ENCODE measurements around the gene TMEM50B.

The TMEM50B gene

GRCh38 chr21:33495743-33496142, 16.0 kb upstream of the TMEM50B start:
- TF ChIP-seq CTCF (IDR thresholded peaks at IDR 0.05): no peak
- no peaks in the 10 kb centered on the region for H3K36me3 ChIP-seq
- H3K4me3 ChIP-seq: no peak overlapping the region
- H3K27ac ChIP-seq: no peak overlapping the region
- peaks cover 0 to 9% (median 2%) of the 10 kb centered on the region in 4 donors for H3K4me1 ChIP-seq
- no peak for DNase-seq
- no peaks in the 10 kb centered on the region for H3K9me3 ChIP-seq
- H3K27me3 ChIP-seq: no peaks in the 10 kb centered on the region
- intact Hi-C loops (cut with DNase I; ENCODE audit: low total_unique reads): no loop called here

- H3K27ac ChIP-seq: no peak overlapping the region
- intact Hi-C loops (cut with DNase I; ENCODE audit: low total_unique reads): no loop called here
- no peaks in the 10 kb centered on the region for H3K9me3 ChIP-seq
- H3K4me3 ChIP-seq: no peak overlapping the region
- H3K27me3 ChIP-seq: no peaks in the 10 kb centered on the region
- no peak for TF ChIP-seq CTCF (IDR thresholded peaks at IDR 0.05)
- H3K4me1 ChIP-seq: peaks cover 0 to 10% (median 2%) of the 10 kb centered on the region in 4 donors
- DNase-seq: no peak
- no peaks in the 10 kb centered on the region for H3K36me3 ChIP-seq
Measured at GRCh38 chr21:33493756-33494155, 14.0 kb upstream of the TMEM50B start.

- H3K9me3 ChIP-seq: no peaks in the 10 kb centered on the region
- H3K27ac ChIP-seq: no peak overlapping the region
- no peak for TF ChIP-seq CTCF (IDR thresholded peaks at IDR 0.05)
- H3K27me3 ChIP-seq: no peaks in the 10 kb centered on the region
- H3K4me1 ChIP-seq: peaks cover 0 to 10% (median 2%) of the 10 kb centered on the region in 4 donors
- no peak overlapping the region for H3K4me3 ChIP-seq
- intact Hi-C loops (cut with DNase I; ENCODE audit: low total_unique reads): no loop called here
- H3K36me3 ChIP-seq: no peaks in the 10 kb centered on the region
- no peak for DNase-seq
Measured at GRCh38 chr21:33492571-33492970, 12.8 kb upstream of the TMEM50B start.

GRCh38 chr21:33491373-33492102, 11.8 kb upstream of the TMEM50B start, which contains the start of gene DNAJC28:
Gene DNAJC28 (minus strand): TSS chr21:33491716. CDS start chr21:33489393, 2,323 bp downstream.
- intact Hi-C loops (cut with DNase I; ENCODE audit: low total_unique reads): no loop called here
- peak; percentile 92 to 95 for DNase-seq
- Histone ChIP-seq H3K4me1 (peaks cover 0 to 10% (median 2%) of the 10 kb centered on the region in 4 donors), H3K4me3 (peak within 1 kb of the TSS; percentile 61 to 73), H3K27ac (peak within 1 kb of the TSS; percentile 74 to 78), H3K9me3 (no peaks in the 10 kb centered on the region), H3K27me3 (no peaks in the 10 kb centered on the region), H3K36me3 (no peaks in the 10 kb centered on the region)
- no peak for TF ChIP-seq CTCF (IDR thresholded peaks at IDR 0.05)

- Histone ChIP-seq H3K9me3 (no peaks in the 10 kb centered on the region), H3K27me3 (no peaks in the 10 kb centered on the region), H3K36me3 (no peaks in the 10 kb centered on the region), H3K27ac (peak overlapping the region; percentile 74 to 78), H3K4me1 (peaks cover 0 to 10% (median 2%) of the 10 kb centered on the region in 4 donors), H3K4me3 (peak overlapping the region; percentile 61 to 73)
- DNase-seq: no peak
- no peak for TF ChIP-seq CTCF (IDR thresholded peaks at IDR 0.05)
- intact Hi-C loops (cut with DNase I; ENCODE audit: low total_unique reads): no loop called here
Measured at GRCh38 chr21:33490991-33491372, 11.2 kb upstream of the TMEM50B start.

Measured in tibial artery (tissue), 4 donors.